HepG2 (cell line): Measurements from ENCODE around the gene DUSP9. TPM values are rescaled to one million over a fixed set of nuclear protein-coding genes. Genes with fewer than 3 reads are reported as not detected.

Experiments
- ATAC-seq: fragments of 200-7000 bp; cut with Tn5 transposase; 3 replicates; pipeline ENCODE4 v1.9.1; 2020; ENCODE audit warnings: mild to moderate bottlenecking, moderate library complexity
- BruUV-seq: library from RNA; stranded (reverse); fragments of 400-500 nt; replicated peaks from 2 replicates; lab custom pipeline; 2021; lab: Mats Ljungman, UMichigan
- CTCF ChIA-PET: fragments of 300-600 bp; formaldehyde crosslinking; extraction: SDS; loops from one replicate; lab custom pipeline; 2021; ENCODE audit warnings: low total read pairs, inconsistent platforms, low intra/inter-chr PET ratio; lab: Yijun Ruan, JAX
- POLR2A ChIA-PET: fragments of 350-600 bp; sonication (Branson Sonifier 250); formaldehyde crosslinking; loops from one replicate; lab custom pipeline; 2020; ENCODE audit warnings: antibody characterized with exemption, inconsistent platforms; lab: Yijun Ruan, JAX
- DNase-seq: peaks from one replicate; pipeline ENCODE4 v3.0.0-alpha.2; 2015; ENCODE audit warnings: low spot score
- FAIRE-seq: peaks from 3 replicates; lab custom pipeline; 2011; peaks lifted over from hg19 to GRCh38; lab: Jason Lieb, UNC
- H2AFZ ChIP-seq: one replicate; pipeline ENCODE4 v1.6.1; 2011; ENCODE audit warnings: low read length, inconsistent platforms
- H3K27ac ChIP-seq: fragments of 300-600 bp; 3 replicates; pipeline ENCODE4 v1.8.0; 2011; ENCODE audit warnings: mixed run types, mild to moderate bottlenecking, mixed read lengths, low read length, inconsistent platforms; ENCODE audit not compliant: insufficient read depth; ENCODE audit errors: extremely low read length
- H3K27me3 ChIP-seq, 2 experiments: fragments of 200-600 bp in 1 of 2; 2 replicates in 1 of 2; 3 replicates in 1 of 2; pipeline versions ENCODE4 v1.6.0 to v1.8.0; 2011; ENCODE audit warnings: low read length in 2 of 2, mild to moderate bottlenecking in 2 of 2, moderate library complexity in 2 of 2, inconsistent platforms in 1 of 2; ENCODE audit not compliant: insufficient read depth in 2 of 2, control insufficient read depth in 1 of 2
- H3K36me3 ChIP-seq, 2 experiments: fragments of 200-600 bp in 1 of 2; replicated peaks in 1 of 2; 2 replicates in 1 of 2; 3 replicates in 1 of 2; pipeline versions ENCODE4 v1.5.1 to v1.8.0; 2011; ENCODE audit warnings: low read length in 2 of 2, inconsistent platforms in 1 of 2; ENCODE audit not compliant: insufficient read depth in 2 of 2, control insufficient read depth in 1 of 2
- H3K4me1 ChIP-seq: 2 replicates; pipeline ENCODE4 v1.5.1; 2012; ENCODE audit warnings: low read length, inconsistent platforms; ENCODE audit not compliant: insufficient read depth
- H3K4me2 ChIP-seq: 2 replicates; pipeline ENCODE4 v1.6.0; 2011; ENCODE audit warnings: low read depth, low read length, inconsistent platforms
- H3K4me3 ChIP-seq, 3 experiments: fragments of 200-600 bp in 1 of 3; sonication (generic), shearing (Covaris generic) in 1 of 3; replicated peaks in 1 of 3; 2 replicates each; pipeline ENCODE4 v1.5.1; 2011 to 2016; ENCODE audit warnings: low read length in 3 of 3, inconsistent platforms in 2 of 3, low read depth in 2 of 3, mild to moderate bottlenecking in 2 of 3, control low read depth in 1 of 3, mixed read lengths in 1 of 3; ENCODE audit not compliant: insufficient read depth in 1 of 3
- H3K79me2 ChIP-seq: one replicate; pipeline ENCODE4 v1.6.1; 2011; ENCODE audit warnings: low read length, inconsistent platforms; ENCODE audit not compliant: insufficient read depth
- H3K9ac ChIP-seq: 2 replicates; pipeline ENCODE4 v1.6.0; 2011; ENCODE audit warnings: mild to moderate bottlenecking, low read depth, low read length, inconsistent platforms; ENCODE audit not compliant: insufficient read depth
- H3K9me3 ChIP-seq: 2 replicates; pipeline ENCODE4 v1.5.1; 2012; ENCODE audit warnings: mild to moderate bottlenecking, low read length
- H4K20me1 ChIP-seq: 2 replicates; pipeline ENCODE4 v1.6.0; 2011; ENCODE audit warnings: inconsistent platforms, mild to moderate bottlenecking, low read length, moderate library complexity; ENCODE audit not compliant: insufficient read depth
- CEBPB ChIP-seq: IDR thresholded peaks from 2 replicates; pipeline ENCODE4 v1.6.1; 2011; ENCODE audit warnings: low read depth, low read length, improper control_type of control experiment, borderline replicate concordance
- FOXP4 ChIP-seq: sonication (generic); formaldehyde crosslinking; IDR thresholded peaks from 2 replicates; pipeline ENCODE4 v1.4.0; 2020; ENCODE audit warnings: missing genetic modification reagents
- MED1 ChIP-seq: sonication (generic); formaldehyde crosslinking; IDR thresholded peaks from 2 replicates; pipeline ENCODE4 v1.4.0; 2020; ENCODE audit warnings: missing genetic modification reagents
- MXI1 ChIP-seq: IDR thresholded peaks from 3 replicates; pipeline ENCODE4 v1.6.1; 2012; ENCODE audit warnings: low read depth, low read length, inconsistent platforms, borderline replicate concordance
- MYPOP ChIP-seq: sonication (generic); formaldehyde crosslinking; IDR thresholded peaks from 2 replicates; pipeline ENCODE4 v1.8.1; 2023; ENCODE audit warnings: mild to moderate bottlenecking, moderate library complexity, missing genetic modification reagents
- RXRA ChIP-seq: sonication (generic); formaldehyde crosslinking; IDR thresholded peaks from 2 replicates; pipeline ENCODE4 v1.5.1; 2020; ENCODE audit warnings: missing genetic modification reagents
- TBX2 ChIP-seq: sonication (generic); formaldehyde crosslinking; IDR thresholded peaks from 2 replicates; pipeline ENCODE4 v1.5.0; 2020; ENCODE audit warnings: missing genetic modification reagents, mild to moderate bottlenecking, borderline replicate concordance
- TEAD3 ChIP-seq: optimal IDR thresholded peaks from 2 replicates; pipeline ENCODE3; 2016; ENCODE audit warnings: borderline replicate concordance
- ZFP90 ChIP-seq: sonication (generic); formaldehyde crosslinking; IDR thresholded peaks from 2 replicates; pipeline ENCODE4 v1.8.0; 2022; ENCODE audit warnings: missing genetic modification reagents, mild to moderate bottlenecking, inconsistent platforms, borderline replicate concordance
- ZNF230 ChIP-seq: sonication (generic); formaldehyde crosslinking; IDR thresholded peaks from 2 replicates; pipeline ENCODE4 v1.4.0; 2020; ENCODE audit warnings: mild to moderate bottlenecking, missing genetic modification reagents
- ZNF3 ChIP-seq: IDR thresholded peaks from 2 replicates; pipeline ENCODE4 v1.7.0; 2017; ENCODE audit warnings: inconsistent platforms
- WGBS: methylation state at CpG from one replicate; pipeline ENCODE4 v1.1.6; 2017; ENCODE audit warnings: low lambda C conversion rate; 5-methylcytosine and 5-hydroxymethylcytosine counted together
- in situ Hi-C: cut with HindIII; loops from 2 replicates; pipeline ENCODE4 v1.10.0; 2017; ENCODE audit warnings: low pct_unique_long_range_greater_than_20kb; ENCODE audit not compliant: extremely low pct_ligation_motif_present
- intact Hi-C: fragments of 100-400 bp; cut with micrococcal nuclease; formaldehyde crosslinking; loops from one replicate; pipeline ENCODE4 v1.10.0; 2022; ENCODE audit not compliant: unreplicated experiment
- polyA plus RNA-seq, 8 experiments: library from polyadenylated mRNA; depleted of rRNA in 3 of 8; stranded (reverse) in 7 of 8; unstranded in 1 of 8; fragments of >200 nt; fragmentation: Illumina TruSeq in 4 of 8; extraction: Trizol in 4 of 8; gene quantifications; 2 replicates each; pipeline versions ENCODE4 v1.2.1 to v1.2.3, GENCODE V29; 2011 to 2016; ENCODE audit warnings: low read depth in 4 of 8, missing spikeins in 1 of 8, mixed read lengths in 1 of 8; ENCODE audit not compliant: insufficient read depth in 1 of 8
- total RNA-seq, 5 experiments: library from RNA; depleted of rRNA; stranded (reverse); fragments of >200 nt; fragmentation: Illumina TruSeq; extraction: Trizol; gene quantifications; 2 replicates each; pipeline ENCODE4 v1.2.3, GENCODE V29; 2016; ENCODE audit warnings: low read depth in 1 of 5
- TF ChIP-seq, protein P1 (sequence below), 2 experiments: sonication (generic) in 1 of 2; formaldehyde crosslinking in 1 of 2; IDR thresholded peaks; 2 replicates each; pipeline versions ENCODE4 v1.4.0 to v1.6.1; 2018 to 2020; ENCODE audit warnings: missing genetic modification reagents in 2 of 2, borderline replicate concordance in 1 of 2, low read depth in 1 of 2, mild to moderate bottlenecking in 1 of 2, missing biosample characterization in 1 of 2
- TF ChIP-seq, protein P2 (sequence below): sonication (generic); formaldehyde crosslinking; IDR thresholded peaks from 2 replicates; pipeline ENCODE4 v1.5.1; 2020; ENCODE audit warnings: missing genetic modification reagents, mild to moderate bottlenecking, borderline replicate concordance

The DUSP9 gene
- total and polyA plus RNA-seq, 2 of the 13 experiments (the other 11 are each of a cell fraction or from before 2014, with no cell fraction given): 235 to 435 TPM

- peaks cover 9% of the 10 kb centered on the region for H3K79me2 ChIP-seq
- no peaks in the 10 kb centered on the region for H3K9me3 ChIP-seq
- intact Hi-C loops (no loop called here), in situ Hi-C loops (no loop called here)
- no peaks in the 10 kb centered on the region; a peak in 1 of 5 replicates for H3K27me3 ChIP-seq
- H3K27ac ChIP-seq: no peak overlapping the region
- no peak overlapping the region for H2AFZ ChIP-seq
- peak overlapping the region; percentile 60 to 70 (median 63); a peak in 5 of 6 replicates for H3K4me3 ChIP-seq
- ChIA-PET CTCF (no interaction called here), POLR2A (interaction anchor here (0.6 to 1.9 kb wide), 8 partner anchors 10 to 47 kb away, joined by 3 to 10 read pairs (median 4); partner anchors contain the start of gene DUSP9)
- H3K4me2 ChIP-seq: peak overlapping the region; percentile 77
- BruUV-seq: no TSS peak
- H3K4me1 ChIP-seq: peaks cover 30% of the 10 kb centered on the region
- ATAC-seq (peak; percentile 89), FAIRE-seq (peak; percentile 44), DNase-seq (peak; percentile 70)
- H4K20me1 ChIP-seq: no peaks in the 10 kb centered on the region
- H3K36me3 ChIP-seq: no peaks in the 10 kb centered on the region; a peak in 1 of 5 replicates
- WGBS: no CpG with 5 or more reads among the region's 79 CpGs
- peak overlapping the region; percentile 52; the same call in 1 of the 2 replicates for H3K9ac ChIP-seq
- TF ChIP-seq MED1 (CRISPR knock-in tag) (0 out of 2 replicates have a peak, but pooled peaks have one; percentile 22), RXRA (CRISPR knock-in tag) (0 out of 2 replicates have a peak, but pooled peaks have one; percentile 32), FOXP4 (CRISPR knock-in tag) (0 out of 2 replicates have a peak, but pooled peaks have one; percentile 16), ZFP90 (no peak), CEBPB (peak; percentile 53; the same call in 1 of the 2 replicates), MXI1 (peak; percentile 14; the same call in 1 of the 3 replicates), ZNF230 (CRISPR knock-in tag) (no peak), TBX2 (CRISPR knock-in tag) (peak; percentile 32; the same call in 1 of the 2 replicates), ZNF3 (peak; percentile 88), MYPOP (CRISPR knock-in tag) (peak; percentile 69; the same call in 1 of the 2 replicates), TEAD3 (CRISPR knock-in tag) (peak; percentile 86)
- TF ChIP-seq, protein P1, sequence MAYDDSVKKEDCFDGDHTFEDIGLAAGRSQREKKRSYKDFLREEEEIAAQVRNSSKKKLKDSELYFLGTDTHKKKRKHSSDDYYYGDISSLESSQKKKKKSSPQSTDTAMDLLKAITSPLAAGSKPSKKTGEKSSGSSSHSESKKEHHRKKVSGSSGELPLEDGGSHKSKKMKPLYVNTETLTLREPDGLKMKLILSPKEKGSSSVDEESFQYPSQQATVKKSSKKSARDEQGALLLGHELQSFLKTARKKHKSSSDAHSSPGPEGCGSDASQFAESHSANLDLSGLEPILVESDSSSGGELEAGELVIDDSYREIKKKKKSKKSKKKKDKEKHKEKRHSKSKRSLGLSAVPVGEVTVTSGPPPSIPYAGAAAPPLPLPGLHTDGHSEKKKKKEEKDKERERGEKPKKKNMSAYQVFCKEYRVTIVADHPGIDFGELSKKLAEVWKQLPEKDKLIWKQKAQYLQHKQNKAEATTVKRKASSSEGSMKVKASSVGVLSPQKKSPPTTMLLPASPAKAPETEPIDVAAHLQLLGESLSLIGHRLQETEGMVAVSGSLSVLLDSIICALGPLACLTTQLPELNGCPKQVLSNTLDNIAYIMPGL (CRISPR knock-in tag; IDR thresholded peaks at IDR 0.05; ENCODE audit: borderline replicate concordance in 1 of 2, low read depth in 1 of 2): peak in 1 of 2 experiments; percentile 21; a peak in 1 of 4 replicates
- TF ChIP-seq, protein P2, sequence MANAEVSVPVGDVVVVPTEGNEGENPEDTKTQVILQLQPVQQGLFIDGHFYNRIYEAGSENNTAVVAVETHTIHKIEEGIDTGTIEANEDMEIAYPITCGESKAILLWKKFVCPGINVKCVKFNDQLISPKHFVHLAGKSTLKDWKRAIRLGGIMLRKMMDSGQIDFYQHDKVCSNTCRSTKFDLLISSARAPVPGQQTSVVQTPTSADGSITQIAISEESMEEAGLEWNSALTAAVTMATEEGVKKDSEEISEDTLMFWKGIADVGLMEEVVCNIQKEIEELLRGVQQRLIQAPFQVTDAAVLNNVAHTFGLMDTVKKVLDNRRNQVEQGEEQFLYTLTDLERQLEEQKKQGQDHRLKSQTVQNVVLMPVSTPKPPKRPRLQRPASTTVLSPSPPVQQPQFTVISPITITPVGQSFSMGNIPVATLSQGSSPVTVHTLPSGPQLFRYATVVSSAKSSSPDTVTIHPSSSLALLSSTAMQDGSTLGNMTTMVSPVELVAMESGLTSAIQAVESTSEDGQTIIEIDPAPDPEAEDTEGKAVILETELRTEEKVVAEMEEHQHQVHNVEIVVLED (CRISPR knock-in tag): peak; percentile 33; the same call in 1 of the 2 replicates
These were observed 47.6 kb upstream of the DUSP9 start for GRCh38 chrX:153599192-153600031.
